Measurements from ENCODE around the gene LIPT2.

The LIPT2 gene

DNA sequence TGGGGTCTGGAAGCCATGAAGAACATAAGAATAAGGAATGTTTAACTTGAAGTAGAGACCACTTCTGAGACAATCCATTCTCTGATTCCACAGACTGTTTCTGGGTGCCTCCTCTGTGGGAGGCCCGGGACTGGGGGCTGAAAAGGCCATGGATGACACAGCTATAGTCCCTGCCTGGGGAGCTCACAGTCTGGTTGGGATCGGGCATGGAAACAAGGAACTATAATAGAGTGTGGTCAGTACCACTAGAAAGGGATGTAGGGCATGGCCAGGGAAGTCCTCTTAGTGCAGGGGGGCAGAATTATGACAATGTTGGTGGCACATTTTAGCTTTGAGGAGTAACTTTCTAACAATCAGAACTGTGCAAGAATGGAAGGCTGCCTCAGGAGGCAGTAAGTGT lies 17.0 kb downstream of the LIPT2 start:
- TF ChIP-seq, protein P1, sequence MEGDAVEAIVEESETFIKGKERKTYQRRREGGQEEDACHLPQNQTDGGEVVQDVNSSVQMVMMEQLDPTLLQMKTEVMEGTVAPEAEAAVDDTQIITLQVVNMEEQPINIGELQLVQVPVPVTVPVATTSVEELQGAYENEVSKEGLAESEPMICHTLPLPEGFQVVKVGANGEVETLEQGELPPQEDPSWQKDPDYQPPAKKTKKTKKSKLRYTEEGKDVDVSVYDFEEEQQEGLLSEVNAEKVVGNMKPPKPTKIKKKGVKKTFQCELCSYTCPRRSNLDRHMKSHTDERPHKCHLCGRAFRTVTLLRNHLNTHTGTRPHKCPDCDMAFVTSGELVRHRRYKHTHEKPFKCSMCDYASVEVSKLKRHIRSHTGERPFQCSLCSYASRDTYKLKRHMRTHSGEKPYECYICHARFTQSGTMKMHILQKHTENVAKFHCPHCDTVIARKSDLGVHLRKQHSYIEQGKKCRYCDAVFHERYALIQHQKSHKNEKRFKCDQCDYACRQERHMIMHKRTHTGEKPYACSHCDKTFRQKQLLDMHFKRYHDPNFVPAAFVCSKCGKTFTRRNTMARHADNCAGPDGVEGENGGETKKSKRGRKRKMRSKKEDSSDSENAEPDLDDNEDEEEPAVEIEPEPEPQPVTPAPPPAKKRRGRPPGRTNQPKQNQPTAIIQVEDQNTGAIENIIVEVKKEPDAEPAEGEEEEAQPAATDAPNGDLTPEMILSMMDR (IDR thresholded peaks at IDR 0.05), result no peak

DNA sequence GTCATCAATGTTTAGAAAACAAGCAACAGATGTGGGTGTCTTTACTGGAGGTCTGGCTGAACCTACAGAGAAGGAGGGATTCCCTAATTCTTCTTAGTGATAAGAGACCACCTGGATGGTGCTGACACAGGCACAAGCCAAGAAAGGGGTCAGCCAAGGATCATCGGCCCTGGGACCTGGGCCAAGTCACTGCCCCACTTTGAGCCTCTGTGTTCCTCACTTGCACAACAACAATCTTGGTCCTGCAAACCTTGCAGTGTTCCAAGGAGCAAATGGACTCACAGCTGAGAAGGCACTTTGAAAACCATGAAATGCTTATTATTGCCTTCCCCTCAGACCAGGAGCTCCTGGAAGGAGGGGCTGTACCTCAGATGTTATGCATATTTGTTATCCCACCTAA lies 19.2 kb downstream of the LIPT2 start:
- TF ChIP-seq, protein P1 (IDR thresholded peaks at IDR 0.05), result no peak

DNA sequence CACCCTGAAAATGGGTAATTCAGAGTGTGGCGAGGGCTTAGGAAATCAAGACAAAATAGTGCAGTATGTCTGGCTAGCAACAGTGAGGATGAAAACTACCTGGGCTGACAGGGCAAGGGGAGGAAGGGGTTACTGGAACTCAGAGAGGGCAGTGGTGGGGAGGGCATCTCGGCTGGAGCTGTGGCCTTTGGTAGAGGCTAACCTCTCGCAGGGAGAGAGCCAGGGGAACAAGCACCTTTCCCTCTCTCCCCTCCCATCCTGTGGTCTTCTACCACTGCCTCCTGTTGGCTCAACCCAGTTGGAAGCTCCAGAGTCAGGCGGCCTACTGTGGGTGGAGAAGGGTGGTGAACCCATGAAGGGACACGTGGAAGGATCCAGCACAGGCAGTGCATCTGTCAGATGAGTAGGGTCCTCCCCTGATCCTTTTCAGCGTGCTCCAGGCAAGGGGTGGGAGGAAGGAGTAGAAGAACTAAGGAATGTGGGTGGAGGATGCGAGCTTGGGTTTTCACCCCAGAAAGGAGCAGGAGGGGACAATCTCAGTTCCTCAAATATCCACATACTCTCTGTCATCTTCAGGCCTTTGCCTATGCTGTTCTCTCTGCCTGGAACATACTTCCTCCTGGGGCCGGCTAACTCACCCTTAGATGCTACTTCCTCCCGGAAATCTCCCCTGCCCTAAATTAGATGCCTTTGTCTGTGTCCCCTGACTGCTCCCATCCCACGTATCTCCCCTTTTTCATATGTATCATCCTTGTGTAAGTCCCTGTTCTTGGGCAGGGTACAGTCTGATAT lies 19.9 kb downstream of the LIPT2 start:
- TF ChIP-seq, protein P1 (IDR thresholded peaks at IDR 0.05), result no peak

DNA sequence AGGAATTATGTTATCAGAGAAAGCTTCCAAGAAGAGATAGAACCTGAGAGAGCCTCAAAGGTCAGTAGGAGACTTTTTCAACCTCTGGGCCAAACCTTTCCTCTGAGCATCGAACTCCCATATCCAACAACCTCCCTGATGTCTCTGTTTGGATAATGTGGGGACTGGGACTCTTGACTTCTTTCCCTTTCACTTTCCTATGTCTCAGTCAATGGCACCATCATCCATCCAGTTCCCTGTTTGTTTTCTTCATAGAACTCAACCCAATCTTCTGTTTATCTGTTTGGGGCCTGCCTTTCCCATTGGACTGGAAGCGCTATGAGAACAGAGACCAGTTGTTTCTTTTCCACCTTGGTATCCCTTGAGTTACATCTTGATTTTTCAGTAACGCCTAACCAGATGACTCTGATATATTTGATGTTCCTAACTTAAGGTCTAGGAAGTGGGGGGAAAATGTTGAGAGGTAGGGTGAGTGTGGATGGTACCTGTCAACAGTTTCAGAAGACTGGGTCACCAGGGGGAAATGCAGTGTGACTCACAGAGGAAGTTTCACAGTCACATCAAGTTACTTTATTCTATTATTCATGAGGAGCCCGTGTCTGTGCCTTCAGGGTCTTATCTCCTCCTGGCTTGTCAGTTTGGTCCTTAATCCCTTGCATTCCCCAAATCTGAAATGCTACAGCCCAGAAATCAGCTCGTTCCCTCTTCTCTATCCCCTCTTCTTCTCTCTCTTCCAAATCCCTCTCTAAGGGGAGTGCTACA lies 21.7 kb downstream of the LIPT2 start:
- TF ChIP-seq, protein P1 (IDR thresholded peaks at IDR 0.05), result no peak

DNA sequence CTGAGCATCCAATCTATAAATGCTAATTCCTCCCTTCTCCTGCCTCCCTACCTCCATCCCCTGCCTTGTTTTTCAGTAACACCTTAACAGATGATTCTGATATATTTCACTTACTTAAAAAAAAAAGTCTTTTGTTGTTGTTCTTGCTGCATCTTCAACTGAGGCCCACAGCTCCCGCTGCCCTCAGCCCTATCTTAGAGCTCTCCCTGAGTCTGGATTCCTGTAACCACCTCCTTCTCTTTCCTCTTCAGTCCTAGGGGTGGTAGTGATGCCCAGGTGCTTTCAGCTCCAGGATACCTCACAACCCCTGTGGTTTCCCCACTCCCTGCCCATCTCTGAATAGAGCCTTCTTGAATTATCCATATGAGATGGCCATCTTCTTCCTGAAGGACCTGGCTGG lies 22.5 kb downstream of the LIPT2 start:
- TF ChIP-seq, protein P1 (IDR thresholded peaks at IDR 0.05), result no peak

DNA sequence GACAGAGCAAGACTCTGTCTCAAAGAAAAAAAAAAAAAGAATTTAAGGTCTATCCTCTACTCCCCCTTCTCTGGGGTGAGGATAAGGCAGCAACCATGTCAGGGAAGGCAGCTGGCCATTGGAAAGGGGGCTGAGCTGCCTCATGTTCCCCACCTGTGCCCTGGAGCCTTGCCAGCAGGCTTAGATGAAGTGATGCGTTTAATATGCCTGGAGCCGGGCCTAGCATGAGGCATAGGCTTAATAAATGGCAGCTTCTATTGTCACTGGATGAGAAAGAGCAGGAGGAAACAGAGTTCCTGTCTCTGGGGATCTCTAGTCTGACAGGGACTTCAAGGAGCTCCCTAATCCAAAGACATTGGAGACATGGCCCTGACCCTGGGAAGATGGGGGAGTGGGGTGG lies 23.0 kb downstream of the LIPT2 start:
- TF ChIP-seq, protein P1 (IDR thresholded peaks at IDR 0.05), result no peak

DNA sequence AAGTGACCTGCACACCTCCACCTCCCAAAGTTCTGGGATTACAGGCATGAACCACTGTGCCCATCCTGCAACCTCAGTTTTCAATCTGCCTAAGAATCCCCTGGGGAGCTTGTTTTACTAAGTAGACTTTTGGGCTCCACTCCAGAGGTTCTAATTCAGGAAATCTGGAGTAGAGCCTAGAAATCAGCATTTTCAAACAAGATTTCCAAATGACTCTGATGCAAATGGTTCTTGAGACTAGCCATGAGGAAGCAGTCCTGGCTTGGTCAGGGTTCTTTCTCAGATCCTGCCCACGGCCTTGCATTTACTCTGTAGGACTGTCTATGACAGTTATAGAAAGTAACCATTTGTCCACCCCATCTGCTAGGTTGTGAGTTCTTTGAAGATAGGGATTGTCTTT lies 24.6 kb downstream of the LIPT2 start:
- TF ChIP-seq, protein P1 (IDR thresholded peaks at IDR 0.05), result no peak
